Hepatocyte (in vitro differentiated cells): ENCODE results near the gene TRIM63.

Experiments
- CTCF ChIP-seq: fragments of 200-600 bp; sonication (generic); IDR thresholded peaks from 2 replicates; pipeline ENCODE4 v1.5.1; 2016; ENCODE audit warnings: antibody characterized with exemption, mild to moderate bottlenecking; ENCODE audit not compliant: poor library complexity
- EZH2 ChIP-seq: fragments of 200-600 bp; sonication (generic); IDR thresholded peaks from 2 replicates; pipeline ENCODE4 v1.6.1; 2016; ENCODE audit warnings: antibody characterized with exemption, mild to moderate bottlenecking, borderline replicate concordance
- EZH2phosphoT487 ChIP-seq: fragments of 200-600 bp; sonication (generic); IDR thresholded peaks from one replicate; pipeline ENCODE4 v1.6.1; 2018; ENCODE audit warnings: antibody characterized with exemption, mild to moderate bottlenecking, low read depth, moderate library complexity; ENCODE audit not compliant: unreplicated experiment, severe bottlenecking

GRCh38 chr1:26016953-26017545, 50.4 kb downstream of the TRIM63 start:
- TF ChIP-seq CTCF (no peak), EZH2phosphoT487 (no peak), EZH2 (no peak)
